Measurements from ENCODE around the gene PM20D1.
"Not testable (repeated sequence)": the region's sequence is repeated elsewhere in the genome, so short reads cannot be mapped to it uniquely, and the experiment has no call there.

PM20D1 gene

GRCh38 chr1:205880923-205881322, 31.0 kb upstream of the PM20D1 start:
- no peak overlapping the region for H3K4me3 ChIP-seq (ENCODE audit: low read depth, low read length)
- CTCF ChIA-PET, result no interaction called here
- no peak for DNase-seq (ENCODE audit: low read depth, low spot score)
- no peak for TF ChIP-seq CTCF (IDR thresholded peaks at IDR 0.05; ENCODE audit: insufficient read depth, low read length, missing control alignments)
- POLR2A ChIA-PET, result no interaction called here

- ChIA-PET POLR2A (no interaction called here), CTCF (no interaction called here)
- no peak for DNase-seq (ENCODE audit: low read depth, low spot score)
- H3K4me3 ChIP-seq (ENCODE audit: low read depth, low read length), result no peak overlapping the region
- no peak for TF ChIP-seq CTCF (IDR thresholded peaks at IDR 0.05; ENCODE audit: insufficient read depth, low read length, missing control alignments)
Measured at GRCh38 chr1:205879974-205880373, 30.0 kb upstream of the PM20D1 start.

DNA sequence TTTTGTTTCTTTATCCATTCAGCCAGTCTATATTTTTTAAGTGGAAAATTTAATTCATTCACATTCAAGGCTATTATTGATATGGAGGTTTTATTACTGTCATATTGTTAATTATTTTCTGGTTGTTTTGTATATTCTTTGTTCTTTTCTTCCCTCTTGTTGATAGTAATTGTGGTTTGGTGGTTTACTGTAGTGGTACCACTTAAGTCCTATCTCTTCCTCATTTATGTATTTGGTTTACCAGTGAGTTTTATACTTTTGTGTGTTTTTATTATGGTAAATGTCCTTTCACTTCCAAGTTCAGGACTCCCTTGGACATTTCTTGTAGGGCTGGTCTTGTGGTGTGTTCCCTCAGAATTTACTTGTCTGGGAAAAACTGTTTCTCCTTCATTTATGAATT, 28.1 kb upstream of the PM20D1 start:
- ChIA-PET CTCF (no interaction called here), POLR2A (no interaction called here)
- no peak overlapping the region for H3K4me3 ChIP-seq (ENCODE audit: low read depth, low read length)
- no peak for DNase-seq (ENCODE audit: low read depth, low spot score)
- no peak for TF ChIP-seq CTCF (IDR thresholded peaks at IDR 0.05; ENCODE audit: insufficient read depth, low read length, missing control alignments)

GRCh38 chr1:205873148-205873547, 23.2 kb upstream of the PM20D1 start:
- H3K4me3 ChIP-seq (ENCODE audit: low read depth, low read length); CTCF ChIA-PET; DNase-seq (ENCODE audit: low read depth, low spot score); POLR2A ChIA-PET: not testable (repeated sequence)

DNA sequence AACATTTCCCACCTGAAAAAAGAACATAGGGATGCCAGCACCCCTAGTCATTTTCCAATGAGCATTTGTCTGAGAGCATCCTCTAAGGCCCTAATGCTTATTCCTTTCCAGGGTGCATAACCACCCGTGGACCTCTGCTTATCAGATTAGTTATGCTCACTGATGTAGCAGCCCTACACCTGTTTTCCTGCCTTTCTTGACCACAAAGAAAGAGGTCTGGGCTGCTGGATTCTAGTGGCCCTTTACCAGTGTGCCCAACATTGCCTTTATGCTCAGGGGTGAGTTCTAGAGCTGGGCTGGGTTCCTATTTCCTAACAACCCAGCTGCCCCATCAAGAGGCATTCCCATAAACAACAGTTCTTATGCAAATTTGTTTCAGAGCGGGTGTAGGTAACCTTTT, 20.3 kb upstream of the PM20D1 start:
- no peak for DNase-seq (ENCODE audit: low read depth, low spot score)
- no peak overlapping the region for H3K4me3 ChIP-seq (ENCODE audit: low read depth, low read length)
- ChIA-PET POLR2A (no interaction called here), CTCF (no interaction called here)
- no peak for TF ChIP-seq CTCF (IDR thresholded peaks at IDR 0.05; ENCODE audit: insufficient read depth, low read length, missing control alignments)

DNA sequence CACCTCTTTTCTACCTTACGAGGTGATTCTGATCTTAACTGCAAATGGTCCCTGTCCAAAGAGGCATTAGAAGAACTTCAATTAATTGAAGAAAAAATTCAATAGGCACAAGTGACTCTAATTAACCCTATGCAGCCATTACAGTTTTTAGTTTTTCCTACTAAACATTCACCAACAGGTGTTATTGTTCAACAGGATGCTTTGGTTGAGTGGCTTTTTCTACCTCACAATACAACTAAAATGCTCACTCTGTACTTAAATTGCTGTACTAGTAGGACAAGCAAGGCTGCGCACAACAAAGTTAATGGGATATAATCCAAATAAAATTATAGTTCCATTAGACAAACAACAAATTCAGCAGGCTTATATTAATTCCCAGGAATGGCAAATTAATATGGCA, 11.6 kb upstream of the PM20D1 start:
- H3K4me3 ChIP-seq (ENCODE audit: low read depth, low read length), result no peak overlapping the region
- TF ChIP-seq CTCF (IDR thresholded peaks at IDR 0.05; ENCODE audit: insufficient read depth, low read length, missing control alignments), result no peak
- CTCF ChIA-PET, result no interaction called here
- POLR2A ChIA-PET, result no interaction called here
- DNase-seq (ENCODE audit: low read depth, low spot score), result no peak

DNA sequence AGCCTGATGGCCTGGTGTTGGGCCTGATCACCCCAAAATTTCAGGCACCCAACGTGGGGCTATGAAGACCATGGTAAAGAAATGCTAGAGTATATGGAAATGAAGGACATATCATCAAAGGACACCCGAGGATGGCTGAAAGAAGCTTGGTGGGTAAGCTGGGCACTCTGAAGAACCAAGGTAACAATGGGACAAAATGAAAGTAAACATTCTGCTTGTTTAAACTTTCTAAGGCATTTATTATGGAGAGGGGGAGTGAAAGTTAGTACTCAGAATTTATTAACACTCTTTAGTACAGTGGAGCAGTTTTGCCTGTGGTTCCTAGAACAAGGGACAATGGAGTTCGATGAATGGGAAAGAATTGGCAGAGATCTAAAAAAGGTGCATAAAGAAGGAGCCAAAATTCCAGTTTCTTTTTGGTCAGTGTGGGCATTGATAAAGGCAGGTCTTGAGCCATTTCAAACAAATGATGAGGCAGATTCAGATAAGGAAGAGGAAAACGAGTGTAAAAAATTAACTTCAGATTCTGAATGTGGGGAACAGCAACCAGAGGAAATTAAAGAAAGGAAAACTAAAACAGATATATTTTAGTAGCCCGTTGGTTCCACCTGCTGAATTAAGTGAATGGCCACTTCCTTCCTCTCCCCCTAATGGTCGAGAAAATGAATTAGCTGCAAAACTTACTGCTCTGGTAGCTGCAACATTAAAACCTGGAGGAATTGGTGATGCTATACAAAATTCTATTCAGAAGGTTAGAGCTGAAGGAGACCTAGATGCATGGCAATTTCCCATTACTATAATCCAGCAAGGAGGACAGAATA, 8.4 kb upstream of the PM20D1 start:
- CTCF ChIA-PET, result interaction anchor here (1.1 to 2.2 kb wide), 4 partner anchors 47 to 200 kb away, joined by 3 to 6 read pairs (median 4); no protein-coding TSS in a partner anchor
- POLR2A ChIA-PET, result no interaction called here
- no peak for TF ChIP-seq CTCF (IDR thresholded peaks at IDR 0.05; ENCODE audit: insufficient read depth, low read length, missing control alignments)
- DNase-seq (ENCODE audit: low read depth, low spot score), result no peak
- H3K4me3 ChIP-seq (ENCODE audit: low read depth, low read length), result no peak overlapping the region

GRCh38 chr1:205857501-205857900, 7.6 kb upstream of the PM20D1 start:
- POLR2A ChIA-PET; DNase-seq (ENCODE audit: low read depth, low spot score); H3K4me3 ChIP-seq (ENCODE audit: low read depth, low read length): not testable (repeated sequence)
- CTCF ChIA-PET, result interaction anchor here (2.1 to 2.2 kb wide), 2 partner anchors 50 to 120 kb away, joined by 5 to 6 read pairs; no protein-coding TSS in a partner anchor
